ENCODE results near the gene SP140.
A peak's percentile ranks its signal among the peaks of the same experiment; 100 is the strongest.
"Not testable (repeated sequence)": the region's sequence is repeated elsewhere in the genome, so short reads cannot be mapped to it uniquely, and the experiment has no call there.

Gene SP140

DNA sequence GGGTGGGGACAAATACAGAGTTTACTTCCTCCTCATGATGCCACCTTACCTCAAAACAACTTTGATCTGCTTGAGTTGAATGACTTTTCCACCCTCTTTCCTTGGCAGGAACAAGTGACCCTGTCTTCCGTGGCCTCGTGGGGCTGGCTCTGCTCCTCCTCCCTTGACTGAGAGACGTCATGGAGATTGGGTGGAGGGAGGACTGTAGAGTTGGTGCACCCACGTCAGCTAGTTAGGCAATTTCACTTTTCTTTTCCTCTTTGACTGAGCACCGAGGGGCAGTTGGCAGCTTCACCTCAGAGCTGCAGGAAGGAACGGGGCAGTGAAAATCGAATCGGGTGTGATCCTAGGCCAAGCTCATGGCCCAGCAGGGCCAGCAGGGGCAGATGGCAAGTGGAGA is at the start of gene SP140:
TSS of gene SP140 (plus strand) at position 251 of the 400 bp plus-strand sequence. CDS start at position 360, 109 bp downstream.
- H3K4me3 ChIP-seq (ENCODE audit: low read depth, low read length), result no peak within 1 kb of the TSS

DNA sequence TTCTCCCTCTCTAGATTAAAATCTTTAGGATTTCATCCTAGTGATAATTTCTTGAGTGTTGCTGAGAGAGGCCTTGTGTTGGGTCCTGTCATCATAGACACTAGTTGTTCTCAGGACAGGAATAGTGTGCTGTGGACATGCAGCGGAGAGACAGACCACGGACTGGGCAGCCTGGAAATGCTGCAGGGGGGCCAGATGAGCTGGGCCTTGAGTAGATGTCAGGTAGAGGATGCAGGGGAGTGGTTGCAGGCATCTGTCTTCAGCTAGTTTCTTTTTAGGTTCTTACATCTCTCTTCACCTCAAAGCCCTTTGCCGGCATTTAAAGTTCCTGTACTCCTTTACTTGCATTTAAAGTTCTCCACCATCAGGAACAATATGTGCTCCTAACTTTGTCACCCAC is 48.5 kb upstream of the SP140 start:
- H3K4me3 ChIP-seq (ENCODE audit: low read depth, low read length), result no peak overlapping the region

- H3K4me3 ChIP-seq (ENCODE audit: low read depth, low read length), result no peak overlapping the region
Observed at GRCh38 chr2:230178546-230179485, 46.7 kb upstream of the SP140 start.

GRCh38 chr2:230179907-230180306 is 45.6 kb upstream of the SP140 start:
- no peak overlapping the region for H3K4me3 ChIP-seq (ENCODE audit: low read depth, low read length)

DNA sequence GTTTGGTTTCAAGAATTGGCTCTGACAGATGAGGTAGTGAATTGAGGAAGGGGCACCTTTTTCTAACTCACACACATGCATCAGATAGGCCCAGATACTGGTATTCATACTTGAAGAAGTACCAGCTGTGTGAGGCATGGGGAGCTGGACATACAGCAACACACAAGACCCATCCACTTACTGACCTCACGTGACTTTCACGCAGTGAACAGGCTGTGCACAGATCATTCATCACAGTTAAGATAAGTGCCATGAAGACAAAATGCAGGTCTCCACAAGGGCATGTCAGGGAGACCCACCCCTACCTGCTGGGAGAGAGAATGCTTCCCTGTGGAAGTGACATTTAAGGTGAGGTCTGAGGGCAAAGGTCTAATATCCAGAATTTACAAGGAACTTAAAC is 44.3 kb upstream of the SP140 start:
- no peak overlapping the region for H3K4me3 ChIP-seq (ENCODE audit: low read depth, low read length)

GRCh38 chr2:230184727-230185578 is 40.6 kb upstream of the SP140 start:
- no peak overlapping the region for H3K4me3 ChIP-seq (ENCODE audit: low read depth, low read length)

DNA sequence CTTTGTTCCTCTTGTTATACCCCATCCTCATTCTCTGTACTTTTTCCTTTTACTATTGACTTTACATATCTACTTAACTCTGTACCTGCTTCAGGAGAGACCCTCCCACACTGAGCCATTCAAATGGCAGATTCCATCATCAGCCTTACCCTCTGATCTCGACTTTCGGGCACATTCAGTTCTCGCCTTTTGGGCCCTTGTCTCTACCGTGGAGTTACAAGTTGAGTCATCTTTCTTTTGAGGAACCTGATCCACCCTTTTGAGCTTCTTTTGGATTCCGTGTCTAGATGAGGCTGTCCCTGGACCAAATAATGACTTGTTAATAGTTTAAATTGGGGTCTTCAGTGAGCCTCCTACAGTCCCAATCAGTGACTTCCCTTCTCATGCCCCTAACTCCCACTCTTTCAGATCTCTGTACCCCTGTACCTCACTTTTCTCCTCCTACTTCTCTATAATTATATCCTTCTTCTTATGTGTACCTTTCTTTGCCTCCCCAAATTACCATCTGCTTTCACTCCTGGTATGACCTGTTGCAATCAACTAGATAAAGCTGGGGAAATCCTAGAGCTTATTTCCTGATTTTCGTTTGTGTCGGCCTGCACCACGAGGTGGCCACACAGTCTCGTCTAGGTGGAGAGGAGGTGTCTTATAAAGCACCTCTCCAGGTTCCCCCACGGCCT is 23.0 kb upstream of the SP140 start:
- no peak overlapping the region for H3K4me3 ChIP-seq (ENCODE audit: low read depth, low read length)

DNA sequence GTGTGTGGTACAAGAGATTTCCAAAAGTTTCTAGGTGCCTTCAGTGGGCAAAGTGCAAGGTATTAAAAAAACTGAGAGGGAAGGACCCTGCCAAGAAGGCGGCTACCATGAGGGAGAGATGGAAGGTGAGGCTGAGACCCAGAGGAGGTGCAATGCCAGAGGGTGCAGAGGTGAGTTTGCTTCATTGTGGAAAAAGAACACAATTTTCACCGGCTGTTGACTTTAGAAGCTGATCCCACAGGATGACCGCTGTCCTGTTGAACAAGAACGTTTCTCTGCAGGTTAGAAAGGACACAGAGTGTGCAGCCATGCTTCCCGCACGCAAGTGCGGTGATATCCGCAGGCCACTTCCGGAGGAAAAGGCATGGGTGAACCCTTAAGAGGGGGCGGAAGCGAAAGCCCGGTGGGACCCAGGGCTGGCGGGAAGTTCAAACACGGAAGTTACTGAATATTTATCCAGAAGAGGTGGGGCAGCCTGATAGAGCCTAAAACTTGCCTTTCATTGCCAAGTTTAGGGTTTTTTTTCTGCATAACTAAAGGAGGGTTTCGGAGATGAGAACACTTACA is 22.3 kb upstream of the SP140 start:
- no peak overlapping the region for H3K4me3 ChIP-seq (ENCODE audit: low read depth, low read length)

GRCh38 chr2:230205034-230205433 is 20.5 kb upstream of the SP140 start:
- H3K4me3 ChIP-seq (ENCODE audit: low read depth, low read length), result no peak overlapping the region

DNA sequence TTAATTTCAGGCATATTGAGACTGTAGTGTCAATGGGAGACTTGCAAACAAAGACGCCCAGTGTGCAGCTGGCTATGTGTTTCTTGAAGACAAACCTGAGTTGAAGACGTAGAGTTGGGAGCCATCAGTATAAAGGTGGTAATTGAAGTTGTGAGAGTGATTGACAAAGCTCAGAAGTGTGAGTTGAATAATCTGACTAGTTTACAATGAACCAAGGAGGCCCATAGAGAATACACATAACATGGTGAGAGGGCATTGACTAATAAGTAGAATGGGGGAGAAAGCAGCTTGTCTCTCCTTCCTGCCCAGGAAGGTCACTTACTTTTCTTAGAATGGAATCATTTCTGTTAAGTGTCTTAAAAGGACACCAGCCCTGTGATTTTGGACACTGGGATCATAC is 19.8 kb upstream of the SP140 start:
- no peak overlapping the region for H3K4me3 ChIP-seq (ENCODE audit: low read depth, low read length)

DNA sequence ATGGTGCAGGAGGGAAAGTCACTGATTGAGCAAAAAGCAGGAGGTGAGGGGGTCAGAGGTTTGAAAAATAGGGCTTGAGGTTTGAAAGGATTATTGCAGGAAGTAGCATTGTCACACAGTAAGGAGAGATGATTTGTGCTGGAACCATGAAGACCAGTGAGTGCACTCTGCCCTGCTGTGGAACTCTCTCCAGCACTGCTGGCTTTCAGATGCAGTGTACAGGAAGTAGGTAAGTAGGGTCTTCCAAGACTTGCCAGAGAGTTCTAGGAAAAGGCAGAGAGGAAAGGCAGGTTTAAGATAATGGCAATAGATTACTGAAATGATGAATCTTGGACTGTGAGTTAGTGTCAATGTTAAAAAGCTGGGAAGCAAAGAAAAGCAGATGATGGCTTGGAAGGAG is 17.0 kb upstream of the SP140 start:
- H3K4me3 ChIP-seq (ENCODE audit: low read depth, low read length), result no peak overlapping the region

DNA sequence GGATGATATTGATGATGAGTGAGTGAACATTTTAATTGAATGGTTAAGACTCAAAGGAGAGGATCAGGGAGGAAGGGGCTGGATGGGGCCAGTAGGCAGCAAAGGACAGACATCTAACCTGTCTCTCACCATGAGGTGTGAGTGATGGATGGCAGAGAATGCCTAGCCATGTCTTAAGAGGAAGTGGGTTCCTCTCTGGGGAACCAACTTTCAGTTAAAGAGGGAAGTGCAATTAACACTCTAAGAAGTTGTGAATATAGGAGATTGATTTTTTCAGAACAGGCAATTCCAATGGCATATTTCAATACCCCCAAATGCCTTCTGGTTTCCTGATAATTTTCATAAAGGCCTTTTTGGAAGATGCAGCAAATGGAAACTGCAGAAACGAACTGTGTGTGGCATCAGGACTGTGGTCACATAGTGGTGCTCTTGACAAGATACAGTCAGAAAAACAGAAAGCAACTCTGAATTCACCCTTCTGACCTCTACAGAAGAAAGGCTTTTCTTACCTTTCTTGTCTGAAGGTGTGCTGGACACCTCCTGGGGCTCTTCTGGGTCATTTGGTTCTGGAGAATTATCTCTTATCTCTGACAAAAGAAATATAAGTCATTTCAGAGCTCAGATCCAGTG is 16.0 kb upstream of the SP140 start:
- H3K4me3 ChIP-seq (ENCODE audit: low read depth, low read length), result no peak overlapping the region

DNA sequence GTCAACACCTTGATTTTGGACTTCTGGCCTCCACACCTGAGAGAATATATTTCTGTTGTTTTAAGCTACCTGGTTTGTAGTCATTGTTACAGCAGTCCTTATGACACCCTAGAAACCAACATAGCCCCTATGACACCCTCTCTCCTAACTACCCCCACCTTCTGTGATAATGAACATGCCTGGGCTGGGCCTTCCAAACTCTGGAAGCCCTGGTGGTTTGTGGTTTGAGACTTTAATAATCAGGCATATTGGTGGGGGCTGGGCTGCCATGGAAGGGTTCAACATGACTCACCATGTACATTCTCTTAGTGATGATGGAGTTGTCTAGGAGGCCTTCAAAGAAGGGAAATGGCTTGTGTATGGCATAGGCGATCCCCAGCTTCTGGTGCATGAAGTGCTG is 9.0 kb upstream of the SP140 start:
- H3K4me3 ChIP-seq (ENCODE audit: low read depth, low read length), result no peak overlapping the region

- H3K4me3 ChIP-seq (ENCODE audit: low read depth, low read length), result no peak overlapping the region
Observed at GRCh38 chr2:230217424-230217823, 8.1 kb upstream of the SP140 start.

GRCh38 chr2:230218421-230218820 is 7.1 kb upstream of the SP140 start:
- no peak overlapping the region for H3K4me3 ChIP-seq (ENCODE audit: low read depth, low read length)

DNA sequence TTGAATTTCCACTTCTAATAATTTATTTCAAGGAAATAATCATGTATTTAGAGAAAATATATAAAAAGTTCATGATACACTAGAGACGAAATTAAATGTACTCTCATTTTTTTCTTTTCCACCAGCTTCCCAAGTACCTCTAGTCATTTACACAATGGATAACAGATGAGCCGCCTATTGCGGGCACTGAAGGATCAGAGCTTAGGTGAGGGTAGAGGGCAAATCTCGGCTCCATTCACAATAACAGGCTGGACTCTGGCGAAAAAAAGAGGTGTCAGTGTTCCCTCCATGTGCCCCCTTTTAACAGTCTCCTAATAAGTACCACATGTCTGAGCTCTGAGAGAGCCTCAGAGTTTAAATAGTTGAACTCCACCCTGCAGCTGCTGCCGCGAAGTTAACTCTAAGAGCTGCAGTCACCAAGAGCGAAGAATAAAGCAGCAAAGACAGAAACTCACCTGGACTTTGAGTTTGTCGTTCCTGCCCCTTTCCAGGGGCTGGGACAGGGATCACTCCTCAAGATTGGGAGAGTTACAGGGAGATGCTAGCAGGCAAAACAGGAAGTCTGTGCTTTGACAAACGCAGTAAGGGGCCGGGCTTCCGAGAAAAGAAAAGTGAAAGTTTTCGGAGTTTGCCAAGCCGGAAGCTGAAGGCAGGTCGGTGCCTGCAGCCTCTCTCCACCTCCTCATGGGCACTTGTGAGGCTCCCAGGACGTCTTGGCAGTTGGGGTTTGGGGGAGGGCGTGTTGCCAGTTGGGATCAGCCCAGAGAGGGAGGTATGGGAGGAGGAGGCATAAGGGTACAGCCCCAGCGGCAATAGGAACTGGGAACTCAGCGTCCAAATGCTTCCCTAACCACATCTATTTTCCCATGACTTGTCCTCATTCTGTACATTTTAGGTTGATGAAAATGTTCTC is 5.9 kb upstream of the SP140 start, which contains the start of gene SP110:
TSS of gene SP110 (minus strand) at position 566 of the 913 bp plus-strand sequence. CDS start 3,057 bp downstream, outside the sequence.
- peak within 1 kb of the TSS; percentile 37 for H3K4me3 ChIP-seq (ENCODE audit: low read depth, low read length)

DNA sequence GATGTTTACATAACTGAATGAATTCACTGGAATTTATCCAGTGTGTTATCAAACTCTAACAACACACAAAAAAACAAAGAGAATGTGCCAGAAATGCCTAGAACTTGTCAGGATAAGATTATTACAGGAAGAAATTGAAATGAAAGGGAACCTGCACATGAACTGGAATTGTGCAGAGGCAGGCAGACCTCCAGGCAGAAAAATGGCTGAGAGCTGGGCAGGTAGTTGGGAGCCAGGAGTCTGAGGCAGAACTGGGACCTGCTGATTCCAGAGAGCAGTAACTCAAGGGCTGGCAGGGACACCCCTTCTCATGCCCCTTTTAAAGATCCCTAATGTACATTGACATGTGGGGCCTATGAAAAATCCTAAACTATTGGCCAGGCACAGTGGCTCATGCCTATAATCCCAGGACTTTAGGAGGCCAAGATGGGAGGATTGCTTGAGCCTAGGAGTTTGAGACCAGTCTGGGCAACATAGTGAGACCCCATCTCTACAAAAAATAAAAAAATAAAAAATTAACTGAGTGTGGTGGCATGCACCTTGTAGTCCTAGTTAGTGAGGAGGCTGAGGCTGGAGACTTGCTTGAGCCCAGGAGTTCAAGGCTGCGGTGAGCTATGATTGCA is 5.1 kb upstream of the SP140 start:
- peak overlapping the region; percentile 37 for H3K4me3 ChIP-seq (ENCODE audit: low read depth, low read length)

DNA sequence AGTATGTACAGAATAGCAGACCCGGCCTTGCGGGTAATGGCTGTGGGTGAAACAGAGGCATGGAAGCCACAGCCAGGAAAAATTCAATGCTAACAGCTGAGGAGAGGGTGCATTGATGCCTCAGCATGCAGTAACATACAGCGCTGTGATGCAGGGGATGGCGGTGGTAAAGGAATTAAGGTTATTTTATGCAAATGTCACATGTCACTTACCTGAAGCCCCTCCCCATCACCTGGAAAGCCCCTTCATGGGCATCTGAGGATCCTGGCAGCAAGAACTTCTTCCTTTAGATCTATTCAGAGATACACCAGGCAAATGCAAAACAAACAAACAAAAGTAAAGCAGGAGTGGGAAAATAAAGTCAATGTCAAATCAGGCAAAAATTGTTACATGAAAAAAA is 4.0 kb upstream of the SP140 start:
- H3K4me3 ChIP-seq (ENCODE audit: low read depth, low read length), result no peak overlapping the region

- not testable (repeated sequence) for H3K4me3 ChIP-seq (ENCODE audit: low read depth, low read length)
Observed at GRCh38 chr2:230222829-230223228, 2.7 kb upstream of the SP140 start.

Data from iPS-11a (cell line).